IPS-18a (cell line): Measurements from ENCODE around the gene ALOX12.
"Not testable (repeated sequence)": the region's sequence is repeated elsewhere in the genome, so short reads cannot be mapped to it uniquely, and the experiment has no call there.

ENCODE experiments used
- H3K27ac ChIP-seq: one replicate; pipeline ENCODE4 v1.5.1; 2013; ENCODE audit warnings: low read length
- H3K27me3 ChIP-seq: one replicate; pipeline ENCODE4 v1.6.1; 2013; ENCODE audit warnings: mild to moderate bottlenecking, low read length; ENCODE audit not compliant: control insufficient read depth, insufficient read depth
- H3K36me3 ChIP-seq: one replicate; pipeline ENCODE4 v1.6.1; 2013; ENCODE audit warnings: low read depth, low read length; ENCODE audit not compliant: control insufficient read depth
- H3K4me1 ChIP-seq: one replicate; pipeline ENCODE4 v1.6.1; 2013; ENCODE audit warnings: low read depth, low read length; ENCODE audit not compliant: control insufficient read depth
- H3K4me3 ChIP-seq: one replicate; pipeline ENCODE4 v1.5.1; 2013; ENCODE audit warnings: low read length
- H3K9ac ChIP-seq: one replicate; pipeline ENCODE4 v1.6.1; 2013; ENCODE audit warnings: mild to moderate bottlenecking, low read length, moderate library complexity
- H3K9me3 ChIP-seq: one replicate; pipeline ENCODE4 v1.6.1; 2013; ENCODE audit warnings: low read depth, low read length; ENCODE audit not compliant: control insufficient read depth

Gene ALOX12

DNA sequence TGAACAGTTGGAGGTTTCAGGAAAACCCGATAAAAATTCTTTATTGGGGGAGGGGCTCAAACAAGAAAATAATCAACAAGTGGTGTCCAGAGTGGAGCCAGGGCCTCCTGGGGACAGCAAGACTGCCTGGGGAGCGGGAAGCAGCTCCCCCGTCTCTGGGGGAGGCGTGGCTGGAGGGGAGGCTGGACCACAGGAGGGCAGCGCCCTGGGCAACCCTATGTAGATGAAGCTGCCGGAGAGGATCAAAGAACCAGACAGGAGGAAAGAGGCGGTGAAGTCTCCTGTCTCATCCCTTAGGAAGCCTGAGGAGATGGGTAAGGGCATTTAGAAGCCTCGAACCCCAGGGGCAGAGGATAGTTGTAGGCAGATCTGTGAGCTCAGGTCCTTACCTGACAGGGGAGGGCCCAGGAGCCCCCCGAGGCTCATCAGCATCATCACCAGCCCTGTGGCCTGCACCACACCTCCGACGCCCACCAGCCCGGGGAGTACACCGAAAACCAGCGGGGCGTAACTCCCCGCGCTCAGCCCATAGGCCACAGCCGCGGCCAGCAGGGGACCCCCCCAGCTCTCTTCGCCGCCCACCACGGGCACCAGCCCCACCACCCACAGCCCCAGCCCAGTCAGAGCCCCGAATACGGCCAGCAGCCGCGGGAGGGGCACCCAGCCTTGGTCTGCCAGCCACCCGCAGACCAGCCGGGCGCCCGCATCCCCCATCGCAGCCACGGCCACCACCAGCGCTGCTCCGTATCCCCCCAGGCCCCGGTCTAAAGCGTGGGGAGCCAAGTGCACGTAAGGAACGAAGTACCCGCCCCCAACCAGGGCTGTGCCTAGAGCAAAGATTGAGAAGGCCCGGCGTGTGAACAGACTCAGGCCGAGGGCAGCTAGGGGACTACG lies 46.0 kb downstream of the ALOX12 start:
- H3K36me3 ChIP-seq = no peaks in the 10 kb centered on the region
- peak overlapping the region; percentile 59 for H3K4me3 ChIP-seq
- H3K4me1 ChIP-seq = peaks cover 9% of the 10 kb centered on the region
- H3K27ac ChIP-seq = no peak overlapping the region
- H3K9ac ChIP-seq = no peak overlapping the region
- H3K27me3 ChIP-seq = peaks cover 56% of the 10 kb centered on the region
- H3K9me3 ChIP-seq = no peaks in the 10 kb centered on the region

DNA sequence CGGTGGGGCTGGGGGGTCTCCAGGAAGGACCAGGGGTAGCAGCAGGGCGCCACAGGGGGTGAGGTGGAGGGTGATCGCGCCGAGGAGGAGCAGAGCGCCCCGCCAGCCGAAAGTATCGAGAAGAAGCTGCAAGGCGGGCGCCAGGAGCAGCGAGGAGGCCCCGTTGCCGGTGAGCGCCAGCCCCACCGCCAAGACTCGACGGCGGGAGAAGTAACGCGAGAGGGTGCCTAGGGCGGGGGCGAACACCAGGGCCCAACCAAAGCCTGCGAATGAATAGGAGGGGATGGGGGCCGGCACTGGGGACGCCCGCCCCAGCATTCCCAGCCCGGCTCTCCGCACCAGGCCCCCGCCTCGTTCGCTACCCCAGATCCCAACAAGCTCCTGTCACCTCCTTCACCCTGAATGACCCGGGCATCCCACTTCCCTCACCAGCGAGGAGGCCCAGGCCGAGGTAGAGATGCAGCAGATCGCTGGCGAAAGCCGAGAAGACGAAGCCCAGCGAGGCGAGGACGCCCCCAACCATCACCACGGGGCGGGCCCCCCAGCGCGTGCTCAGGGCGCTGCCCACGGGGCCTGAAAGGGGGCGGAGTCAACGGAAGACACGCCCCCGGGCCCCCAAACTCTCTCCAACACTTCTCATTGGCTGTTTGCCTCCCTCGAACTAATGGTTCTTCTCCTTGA lies 46.8 kb downstream of the ALOX12 start:
- peak overlapping the region; percentile 59 for H3K4me3 ChIP-seq
- H3K27me3 ChIP-seq = peaks cover 56% of the 10 kb centered on the region
- H3K9me3 ChIP-seq = no peaks in the 10 kb centered on the region
- no peak overlapping the region for H3K9ac ChIP-seq
- H3K4me1 ChIP-seq = peaks cover 9% of the 10 kb centered on the region
- H3K27ac ChIP-seq = no peak overlapping the region
- H3K36me3 ChIP-seq = no peaks in the 10 kb centered on the region

DNA sequence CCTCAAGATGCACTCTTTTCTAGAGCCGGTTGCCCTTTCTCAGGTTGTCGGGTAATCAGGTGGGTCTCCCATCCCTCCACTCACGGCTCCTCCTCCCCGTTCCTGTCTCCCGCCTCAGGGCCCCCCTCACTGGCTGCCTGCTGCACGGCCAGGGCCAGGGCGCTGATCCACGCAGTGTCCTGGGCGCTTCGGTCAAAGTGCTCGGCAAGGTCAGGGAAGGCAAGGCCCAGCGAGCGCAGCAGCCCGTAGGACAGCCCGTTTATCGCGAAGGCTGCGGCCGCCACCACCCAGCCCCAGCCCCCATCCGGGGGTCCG lies 47.3 kb downstream of the ALOX12 start:
- H3K4me3 ChIP-seq = peak overlapping the region; percentile 59
- no peaks in the 10 kb centered on the region for H3K36me3 ChIP-seq
- H3K4me1 ChIP-seq = peaks cover 9% of the 10 kb centered on the region
- H3K9me3 ChIP-seq = no peaks in the 10 kb centered on the region
- H3K9ac ChIP-seq = no peak overlapping the region
- peaks cover 56% of the 10 kb centered on the region for H3K27me3 ChIP-seq
- H3K27ac ChIP-seq = no peak overlapping the region

DNA sequence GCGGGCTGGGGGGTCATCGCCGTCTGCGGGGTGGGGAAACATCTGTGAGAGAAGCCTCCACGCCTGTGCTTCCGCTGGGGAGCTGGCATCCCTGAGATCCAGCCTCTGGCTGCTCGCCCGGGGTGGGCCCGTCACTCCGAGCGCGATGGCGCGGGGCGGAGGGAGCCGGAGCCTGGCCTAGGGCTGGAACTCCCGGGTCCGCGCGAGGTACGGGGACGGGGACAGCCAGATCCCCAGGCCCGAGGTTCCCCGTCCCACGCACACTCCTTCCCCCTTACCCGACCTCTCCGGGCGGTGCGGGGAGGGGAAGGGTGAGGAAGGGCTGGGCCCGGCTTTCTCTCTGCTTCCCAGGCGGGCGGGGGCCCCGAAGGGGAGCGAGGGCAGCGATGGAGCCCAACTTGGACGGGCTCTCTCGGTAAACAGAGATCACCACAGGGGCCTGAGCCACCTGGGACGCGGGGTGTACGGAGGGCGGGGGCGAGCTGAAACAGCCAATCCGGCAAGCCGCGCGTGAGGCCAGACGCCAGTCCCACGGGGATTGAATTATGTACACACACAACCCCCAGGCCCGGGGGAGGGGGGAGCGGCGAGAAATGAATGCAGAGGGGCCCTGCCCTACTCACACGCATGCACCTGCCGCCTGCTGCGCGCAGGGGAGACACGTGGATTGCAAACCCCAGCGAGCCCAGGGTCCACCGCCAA lies 47.8 kb downstream of the ALOX12 start, which contains the start of gene SLC16A11:
SLC16A11 (minus strand) TSS at position 596 of the 702 bp plus-strand sequence; CDS start at position 17, 579 bp downstream.
- H3K27me3 ChIP-seq = peaks cover 56% of the 10 kb centered on the region
- H3K9me3 ChIP-seq = no peaks in the 10 kb centered on the region
- no peak within 1 kb of the TSS for H3K9ac ChIP-seq
- H3K27ac ChIP-seq = no peak within 1 kb of the TSS
- no peaks in the 10 kb centered on the region for H3K36me3 ChIP-seq
- peak within 1 kb of the TSS; percentile 59 for H3K4me3 ChIP-seq
- H3K4me1 ChIP-seq = peaks cover 9% of the 10 kb centered on the region

DNA sequence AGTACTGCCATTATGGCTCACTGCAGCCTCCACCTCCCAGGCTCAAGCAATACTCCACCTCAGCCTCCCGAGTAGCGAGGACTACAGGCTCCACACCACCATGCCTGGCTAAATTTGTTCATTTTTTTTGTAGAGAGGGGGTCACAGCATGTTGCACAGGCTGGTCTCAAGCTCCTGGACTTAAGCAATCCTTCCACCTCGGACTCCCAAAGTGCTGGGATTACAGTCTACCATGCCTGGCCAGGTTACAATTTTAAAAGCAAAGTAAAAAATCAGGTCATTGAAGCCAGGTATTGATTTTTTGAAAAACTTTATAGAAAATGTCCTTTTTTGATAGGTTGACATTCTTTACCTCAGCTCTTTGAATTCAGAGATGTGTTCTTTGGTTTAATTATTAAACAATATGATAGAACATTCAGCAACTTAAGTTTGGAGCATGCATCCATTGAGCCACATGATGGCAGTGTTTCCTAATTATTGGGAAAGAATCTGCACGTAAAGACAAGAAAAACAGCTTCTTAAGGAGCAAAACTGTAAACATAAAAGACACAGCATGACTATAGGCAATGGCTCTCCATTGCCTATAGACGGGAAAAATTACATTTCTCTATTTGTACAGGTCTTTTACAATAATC lies 49.8 kb downstream of the ALOX12 start:
- Histone ChIP-seq H3K9ac (no peak overlapping the region), H3K4me3 (peak overlapping the region; percentile 65), H3K36me3 (no peaks in the 10 kb centered on the region), H3K9me3 (no peaks in the 10 kb centered on the region), H3K4me1 (peaks cover 9% of the 10 kb centered on the region), H3K27ac (no peak overlapping the region), H3K27me3 (peaks cover 56% of the 10 kb centered on the region)

DNA sequence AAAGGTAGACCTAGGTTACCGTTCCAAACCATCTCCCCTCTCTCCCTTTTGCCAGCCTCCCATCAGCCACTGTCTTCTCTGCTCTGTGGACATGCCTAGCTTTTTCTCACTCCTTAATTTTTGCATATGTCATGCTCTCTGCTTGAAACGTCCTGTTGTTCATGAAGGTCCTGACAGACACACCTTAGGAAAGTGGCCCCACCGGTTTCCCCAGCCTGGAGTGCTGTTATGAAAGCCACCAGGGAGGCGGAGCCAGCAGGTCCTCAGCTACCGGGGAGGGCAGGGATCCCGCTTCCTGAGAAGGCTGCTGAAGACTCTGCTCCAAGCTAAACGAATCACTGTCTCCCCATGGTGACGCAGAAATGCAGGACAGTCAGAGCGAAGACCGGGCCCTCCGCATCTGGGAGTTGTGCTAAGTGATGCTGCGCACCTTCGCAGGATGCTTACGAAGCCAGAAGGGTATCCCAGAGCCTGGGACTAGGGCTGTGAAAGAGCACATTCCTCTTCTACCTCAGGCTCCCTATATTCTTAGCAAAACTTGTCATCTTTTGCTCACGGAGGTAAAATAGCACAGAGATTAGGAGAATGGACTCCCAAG lies 50.4 kb downstream of the ALOX12 start:
- H3K9me3 ChIP-seq = no peaks in the 10 kb centered on the region
- H3K9ac ChIP-seq = no peak overlapping the region
- no peaks in the 10 kb centered on the region for H3K36me3 ChIP-seq
- no peak overlapping the region for H3K27ac ChIP-seq
- H3K4me3 ChIP-seq = peak overlapping the region; percentile 65
- H3K27me3 ChIP-seq = peaks cover 56% of the 10 kb centered on the region
- peaks cover 9% of the 10 kb centered on the region for H3K4me1 ChIP-seq

DNA sequence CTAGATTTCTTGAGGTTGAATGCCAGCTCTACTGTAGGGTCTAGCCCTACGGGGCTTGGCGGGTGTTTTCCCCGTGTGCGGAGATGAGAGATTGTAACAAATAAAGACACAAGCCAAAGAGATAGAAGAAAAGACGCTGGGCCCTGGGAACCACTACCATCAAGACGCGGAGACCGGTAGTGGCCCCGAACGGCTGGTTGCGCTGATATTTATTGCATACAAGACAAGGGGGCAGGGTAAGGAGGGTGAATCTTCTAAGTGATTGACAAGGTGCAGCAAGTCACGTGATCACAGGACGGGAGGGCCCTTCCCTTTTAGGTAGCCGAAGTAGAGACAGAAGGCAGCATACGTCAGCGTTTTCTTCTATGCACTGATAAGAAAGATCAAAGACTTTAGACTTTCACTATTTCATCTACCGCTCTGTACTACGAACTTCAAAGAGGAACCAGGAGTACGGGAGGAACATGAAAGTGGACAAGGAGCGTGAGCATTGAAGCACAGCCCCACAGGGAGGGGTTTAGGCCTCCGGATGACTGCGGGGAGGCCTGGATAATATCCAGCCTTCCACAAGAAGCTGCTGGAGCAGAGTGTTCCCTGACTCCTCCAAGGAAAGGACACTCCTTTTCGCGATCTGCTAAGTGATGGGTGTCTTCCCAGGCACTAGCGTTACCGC lies 51.0 kb downstream of the ALOX12 start:
- peak overlapping the region; percentile 65 for H3K4me3 ChIP-seq
- H3K27me3 ChIP-seq = peaks cover 50% of the 10 kb centered on the region
- H3K4me1 ChIP-seq, H3K9ac ChIP-seq, H3K9me3 ChIP-seq, H3K27ac ChIP-seq, H3K36me3 ChIP-seq: not testable (repeated sequence)

DNA sequence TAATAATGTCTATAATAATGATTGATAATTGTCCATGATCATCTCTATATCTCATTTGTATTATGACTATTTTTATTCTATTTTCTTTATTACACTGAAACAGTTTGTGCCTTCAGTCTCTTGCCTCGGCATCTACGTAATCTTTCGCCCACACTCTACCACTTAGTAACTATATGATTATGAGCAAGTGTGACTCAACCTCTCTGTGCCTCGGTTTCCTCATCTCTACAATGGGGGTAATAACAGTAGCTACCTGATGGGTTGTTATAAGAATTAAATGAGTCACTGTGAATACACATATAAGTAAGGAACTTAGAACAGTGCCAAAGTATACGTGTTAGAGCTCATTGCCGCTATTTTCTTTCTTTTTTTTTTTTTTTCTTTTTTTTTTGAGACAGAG lies 51.7 kb downstream of the ALOX12 start:
- peaks cover 43% of the 10 kb centered on the region for H3K27me3 ChIP-seq
- no peak overlapping the region for H3K4me3 ChIP-seq
- H3K36me3 ChIP-seq = no peaks in the 10 kb centered on the region
- peaks cover 9% of the 10 kb centered on the region for H3K4me1 ChIP-seq
- H3K27ac ChIP-seq = no peak overlapping the region
- no peak overlapping the region for H3K9ac ChIP-seq
- no peaks in the 10 kb centered on the region for H3K9me3 ChIP-seq

DNA sequence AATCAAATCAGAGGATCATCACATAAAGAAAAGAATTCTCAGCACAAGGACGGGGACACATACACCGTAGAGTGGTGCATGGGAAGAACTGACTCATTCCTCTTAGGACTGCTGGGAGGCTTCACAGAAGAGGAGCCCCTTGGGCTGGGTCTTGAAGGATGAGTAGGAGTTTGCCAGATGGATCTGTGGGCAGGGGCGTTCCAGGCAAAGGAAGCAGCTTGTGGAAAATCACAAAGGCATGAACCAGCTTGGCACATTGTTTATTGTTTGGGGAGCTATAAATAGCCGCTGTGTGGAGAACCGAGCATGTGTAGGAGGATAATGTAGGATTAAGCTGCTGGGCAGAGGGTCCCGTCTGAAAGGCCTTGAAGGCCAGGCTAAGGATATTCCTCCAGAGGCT lies 53.1 kb downstream of the ALOX12 start:
- H3K9ac ChIP-seq = no peak overlapping the region
- peaks cover 28% of the 10 kb centered on the region for H3K27me3 ChIP-seq
- H3K36me3 ChIP-seq = no peaks in the 10 kb centered on the region
- H3K9me3 ChIP-seq = no peaks in the 10 kb centered on the region
- H3K27ac ChIP-seq = no peak overlapping the region
- no peak overlapping the region for H3K4me3 ChIP-seq
- H3K4me1 ChIP-seq = peaks cover 9% of the 10 kb centered on the region

DNA sequence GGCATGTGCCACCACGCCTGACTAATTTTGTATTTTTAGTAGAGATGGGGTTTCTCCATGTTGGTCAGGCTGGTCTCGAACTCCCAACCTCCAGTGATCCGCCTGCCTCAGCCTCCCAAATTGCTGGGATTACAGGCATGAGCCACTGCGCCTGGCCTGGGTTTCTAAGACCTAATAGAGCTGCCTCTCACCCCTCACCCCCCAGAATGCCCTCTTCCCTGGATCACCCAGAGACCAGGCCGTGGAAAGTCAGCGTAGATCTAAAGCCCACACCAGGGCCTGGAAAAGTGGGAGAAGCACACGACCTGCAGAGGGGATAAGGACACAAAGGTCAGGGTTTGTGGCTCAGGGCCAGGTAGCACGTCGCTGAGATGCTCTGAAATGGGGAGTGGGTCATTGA lies 54.7 kb downstream of the ALOX12 start:
- peaks cover 12% of the 10 kb centered on the region for H3K27me3 ChIP-seq
- not testable (repeated sequence) for H3K36me3 ChIP-seq, H3K27ac ChIP-seq, H3K9ac ChIP-seq, H3K4me3 ChIP-seq, H3K4me1 ChIP-seq, H3K9me3 ChIP-seq
